Fibroblast of gingiva (primary cell): ENCODE results near the gene BUB1B.
A peak's percentile ranks its signal among the peaks of the same experiment; 100 is the strongest.
"Not testable (repeated sequence)": the region's sequence is repeated elsewhere in the genome, so short reads cannot be mapped to it uniquely, and the experiment has no call there.

ENCODE experiments used
- DNase-seq: peaks from one replicate; pipeline ENCODE4 v3.0.0-alpha.2; 2011; ENCODE audit warnings: low read depth

Gene BUB1B

DNA sequence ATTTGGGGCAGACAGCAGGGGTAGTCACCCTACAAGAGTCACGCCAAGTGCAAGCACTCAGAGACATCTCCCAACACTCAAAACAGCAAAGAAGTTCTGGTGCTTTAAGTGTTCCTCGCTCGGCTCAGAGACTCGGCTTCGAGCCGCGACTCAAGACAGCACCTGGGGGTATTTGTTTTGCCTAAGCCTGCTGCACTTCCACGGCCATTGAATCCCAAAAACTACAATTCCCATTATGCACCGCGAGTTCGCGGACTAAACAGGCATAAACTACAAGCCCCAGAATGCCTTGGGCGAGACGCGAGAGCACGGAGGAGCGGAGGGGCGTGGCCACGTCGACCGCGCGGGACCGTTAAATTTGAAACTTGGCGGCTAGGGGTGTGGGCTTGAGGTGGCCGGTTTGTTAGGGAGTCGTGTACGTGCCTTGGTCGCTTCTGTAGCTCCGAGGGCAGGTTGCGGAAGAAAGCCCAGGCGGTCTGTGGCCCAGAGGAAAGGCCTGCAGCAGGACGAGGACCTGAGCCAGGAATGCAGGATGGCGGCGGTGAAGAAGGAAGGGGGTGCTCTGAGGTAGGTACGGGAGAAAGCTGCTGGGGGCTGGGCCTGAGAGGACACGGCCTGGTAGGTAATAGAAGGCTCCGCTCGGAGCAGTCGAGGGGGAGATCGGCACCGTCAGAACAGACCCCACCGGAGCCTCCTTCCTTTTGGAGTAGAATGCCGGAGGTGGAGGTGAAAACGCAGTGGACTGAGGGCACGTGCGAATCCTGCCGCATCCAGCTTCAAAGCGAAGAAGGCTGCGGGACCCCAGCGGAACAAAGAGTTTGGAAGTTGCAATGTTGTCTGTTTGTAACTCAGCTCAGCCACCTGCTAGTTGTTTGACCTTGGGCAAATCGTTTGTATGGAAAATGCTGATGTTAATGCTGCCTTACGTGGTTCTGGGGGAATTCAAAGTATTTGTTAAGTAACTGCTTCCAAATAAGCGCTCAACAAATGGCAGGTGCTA, at the start of gene BUB1B:
Gene BUB1B (plus strand): TSS at position 381 of the 1,000 bp plus-strand sequence. CDS start 152 bp downstream, at position 533.
- peak; percentile 81 for DNase-seq

DNA sequence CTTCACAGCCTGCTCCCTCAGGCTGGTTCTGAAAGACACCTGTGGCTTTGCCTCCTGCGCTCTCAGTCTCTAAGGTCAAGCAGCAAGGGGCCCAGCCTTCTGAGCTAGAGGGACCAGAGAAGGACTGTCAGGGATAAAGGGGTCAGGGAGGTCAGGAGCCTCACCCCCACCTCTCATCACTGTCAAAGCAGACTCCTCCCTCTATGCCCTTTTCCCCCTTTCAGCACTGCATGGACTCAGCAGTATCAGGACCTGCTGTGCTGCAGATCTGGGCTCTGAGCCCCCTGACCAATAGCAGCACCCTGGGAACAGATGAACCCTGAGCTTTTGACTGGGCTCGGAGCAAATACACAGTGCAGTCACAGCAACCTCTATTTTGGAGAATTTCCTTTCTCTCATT, 49.0 kb upstream of the BUB1B start:
- DNase-seq = no peak

DNA sequence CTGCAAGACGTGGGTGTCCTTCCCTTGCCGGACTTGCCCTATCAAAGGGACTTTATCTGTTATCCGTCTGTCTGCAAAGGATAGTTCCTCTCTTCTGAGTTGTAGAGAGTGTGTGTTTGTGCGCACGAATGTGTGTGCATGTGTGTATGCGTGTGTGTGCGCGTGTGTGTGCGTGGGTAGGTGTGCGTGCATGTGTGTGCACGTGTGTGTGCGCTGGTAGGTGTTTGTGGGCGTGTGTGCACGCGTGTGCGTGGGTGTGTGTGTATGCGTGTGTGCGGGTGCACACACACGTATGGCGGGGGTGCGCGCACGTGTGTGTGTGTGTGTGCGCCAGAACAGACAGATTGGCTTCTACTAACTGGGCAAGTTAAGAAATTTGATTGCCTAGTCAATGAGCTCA, 48.1 kb upstream of the BUB1B start:
- no peak for DNase-seq

DNA sequence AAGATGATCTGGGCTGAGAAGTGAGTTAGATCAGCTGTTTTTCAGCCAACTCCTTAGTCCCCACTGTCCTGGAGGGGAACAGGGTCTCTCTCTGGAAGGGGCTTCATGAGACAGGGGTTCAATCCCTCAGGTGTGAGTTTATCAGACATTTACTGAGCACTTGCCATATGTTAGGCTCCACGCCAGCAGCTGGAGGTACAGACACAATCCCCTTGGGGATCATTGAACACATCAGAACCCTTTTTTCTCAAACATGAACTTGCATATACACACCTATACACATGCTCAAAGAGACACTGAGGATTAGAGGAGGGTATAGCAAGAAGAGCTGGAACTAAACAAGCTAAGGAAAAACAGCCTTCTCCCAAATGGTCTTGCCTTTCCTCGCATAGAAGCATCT, 46.7 kb upstream of the BUB1B start:
- DNase-seq = no peak

DNA sequence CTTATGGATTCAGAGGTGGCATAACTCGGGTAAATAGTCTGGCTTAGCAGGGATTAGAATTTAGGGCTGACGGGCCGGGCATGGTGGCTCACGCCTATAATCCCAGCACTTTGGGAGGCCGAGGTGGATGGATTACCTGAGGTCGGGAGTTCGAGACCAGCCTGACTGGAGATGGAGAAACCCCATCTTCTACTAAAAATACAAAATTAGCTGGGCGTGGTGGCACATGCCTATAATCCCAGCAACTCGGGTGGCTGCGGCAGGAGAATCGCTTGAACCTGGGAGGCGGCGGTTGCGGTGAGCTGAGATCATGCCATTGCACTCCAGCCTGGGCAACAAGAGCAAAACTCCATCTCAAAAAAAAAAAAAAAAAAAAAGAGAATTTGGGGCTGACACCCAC, 45.8 kb upstream of the BUB1B start:
- DNase-seq = not testable (repeated sequence)

DNA sequence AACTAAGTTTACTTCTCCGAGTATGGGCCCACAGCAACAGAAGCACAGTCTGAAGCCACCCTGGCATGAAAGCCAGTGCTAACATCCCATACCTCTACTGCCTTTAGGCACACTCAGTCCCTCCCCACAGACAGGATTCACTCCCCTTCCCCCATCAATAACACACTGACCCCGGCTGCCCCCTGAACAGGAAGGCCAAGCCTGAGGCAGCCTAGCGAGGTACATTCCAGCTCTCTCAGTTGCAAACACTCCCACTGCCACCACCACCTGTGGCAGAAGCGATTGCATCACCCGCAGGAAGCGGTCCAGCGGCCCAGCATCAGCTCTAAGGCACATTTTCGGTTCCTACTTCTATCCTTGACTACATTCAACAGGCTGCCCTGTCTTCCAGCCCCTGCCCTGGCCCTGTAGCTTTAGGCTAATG, 45.2 kb upstream of the BUB1B start:
- no peak for DNase-seq

DNA sequence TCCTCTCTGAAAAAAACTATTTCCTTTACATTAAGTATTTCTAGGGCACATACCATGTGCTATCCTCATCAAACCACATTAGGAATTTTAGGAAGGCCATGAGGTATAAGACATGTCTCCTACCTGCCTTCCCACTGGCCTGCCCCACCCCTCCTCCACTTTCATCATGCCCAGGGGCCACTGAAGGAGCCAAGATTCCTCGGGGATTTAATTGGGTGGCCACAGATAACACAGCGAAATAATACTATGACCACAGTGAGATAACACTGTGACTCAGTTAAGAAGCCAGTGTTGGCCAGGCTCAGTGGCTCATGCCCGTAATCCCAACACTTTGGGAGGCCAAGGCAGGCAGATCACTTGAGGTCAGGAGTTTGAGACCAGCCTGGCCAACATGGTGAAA, 42.4 kb upstream of the BUB1B start:
- DNase-seq = no peak

- DNase-seq = no peak
These were observed 38.8 kb upstream of the BUB1B start for GRCh38 chr15:40121911-40122638.

GRCh38 chr15:40122989-40123388, 37.9 kb upstream of the BUB1B start:
- DNase-seq = not testable (repeated sequence)

DNA sequence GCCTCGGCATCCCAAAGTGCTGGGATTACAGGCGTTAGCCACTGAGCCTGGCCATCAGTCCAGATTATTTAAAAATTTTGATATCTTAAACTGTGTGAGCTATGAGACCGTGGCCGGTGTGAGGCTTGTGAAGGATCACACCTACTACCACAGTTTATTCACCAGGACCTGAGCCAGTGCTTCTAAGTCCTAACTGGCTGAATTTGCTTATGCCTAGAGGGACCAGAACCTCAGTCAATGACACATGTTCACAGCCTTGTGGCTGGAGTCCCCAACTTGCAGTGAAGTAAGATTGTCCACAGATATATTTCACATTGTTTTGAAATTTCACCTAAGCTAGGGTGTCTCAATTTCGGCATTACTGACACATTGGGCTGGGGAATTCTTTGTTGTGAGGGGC, 37.0 kb upstream of the BUB1B start:
- not testable (repeated sequence) for DNase-seq

DNA sequence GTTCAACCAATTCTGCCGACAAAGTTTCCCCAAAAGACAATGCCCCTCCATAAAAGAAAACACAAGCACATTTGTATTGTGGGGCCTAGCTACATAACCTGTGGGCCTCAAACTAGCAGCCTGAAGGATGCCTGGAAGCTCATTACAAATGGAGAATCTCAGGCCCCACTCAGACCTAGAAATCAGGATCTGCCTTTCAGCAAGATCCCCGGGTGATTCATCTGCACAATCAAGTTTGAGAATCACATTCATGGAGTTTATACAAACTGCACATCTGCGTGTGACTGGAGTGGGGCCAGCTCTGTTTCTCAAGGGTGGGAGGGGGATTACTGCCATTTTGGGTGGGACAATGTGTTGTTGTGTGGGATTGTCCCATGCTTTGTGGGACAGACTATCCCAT, 36.5 kb upstream of the BUB1B start:
- DNase-seq = not testable (repeated sequence)

GRCh38 chr15:40124807-40125285, 36.0 kb upstream of the BUB1B start:
- not testable (repeated sequence) for DNase-seq

- no peak for DNase-seq
These were observed 34.9 kb upstream of the BUB1B start for GRCh38 chr15:40125950-40126349.

DNA sequence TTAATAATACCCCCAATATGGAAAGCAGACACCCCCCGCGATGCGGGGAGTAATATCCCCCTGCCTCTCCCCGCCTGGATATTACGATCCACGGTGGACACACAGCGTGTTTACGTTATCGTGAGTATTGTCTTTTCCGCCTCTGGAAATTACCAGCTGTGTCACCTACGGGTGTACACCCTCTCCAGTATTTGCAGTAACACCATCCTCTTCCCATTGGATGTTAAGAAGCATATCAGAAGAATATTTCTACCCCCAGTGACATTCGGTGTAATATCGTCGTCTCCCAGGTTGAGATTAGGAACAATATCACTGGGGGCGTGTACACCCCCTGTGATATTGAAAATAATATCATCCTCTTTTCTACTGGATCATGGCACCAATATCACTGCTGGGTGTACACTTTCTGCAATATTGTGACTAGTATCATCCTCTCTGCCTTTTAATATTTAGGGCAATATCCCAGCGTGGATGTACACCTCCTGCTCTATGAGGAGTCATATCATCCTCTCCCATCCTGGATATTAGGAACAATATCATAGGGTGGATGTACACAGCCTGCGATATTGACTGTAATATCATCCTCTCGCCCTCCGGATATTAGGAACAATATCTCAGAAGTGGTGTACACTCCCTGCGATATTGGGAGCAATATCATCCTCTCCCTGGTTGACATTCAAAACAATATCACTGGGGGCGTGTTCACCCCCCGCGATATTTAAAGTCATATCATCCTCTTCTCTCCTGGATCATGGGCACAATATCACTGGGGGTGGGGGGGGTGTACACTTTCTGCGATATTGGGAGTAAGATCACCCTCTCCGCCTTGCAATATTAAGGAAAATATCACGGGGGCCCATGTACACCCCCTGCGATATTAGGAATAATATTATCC, 31.9 kb upstream of the BUB1B start:
- DNase-seq = no peak

GRCh38 chr15:40130118-40130517, 30.8 kb upstream of the BUB1B start:
- no peak for DNase-seq

DNA sequence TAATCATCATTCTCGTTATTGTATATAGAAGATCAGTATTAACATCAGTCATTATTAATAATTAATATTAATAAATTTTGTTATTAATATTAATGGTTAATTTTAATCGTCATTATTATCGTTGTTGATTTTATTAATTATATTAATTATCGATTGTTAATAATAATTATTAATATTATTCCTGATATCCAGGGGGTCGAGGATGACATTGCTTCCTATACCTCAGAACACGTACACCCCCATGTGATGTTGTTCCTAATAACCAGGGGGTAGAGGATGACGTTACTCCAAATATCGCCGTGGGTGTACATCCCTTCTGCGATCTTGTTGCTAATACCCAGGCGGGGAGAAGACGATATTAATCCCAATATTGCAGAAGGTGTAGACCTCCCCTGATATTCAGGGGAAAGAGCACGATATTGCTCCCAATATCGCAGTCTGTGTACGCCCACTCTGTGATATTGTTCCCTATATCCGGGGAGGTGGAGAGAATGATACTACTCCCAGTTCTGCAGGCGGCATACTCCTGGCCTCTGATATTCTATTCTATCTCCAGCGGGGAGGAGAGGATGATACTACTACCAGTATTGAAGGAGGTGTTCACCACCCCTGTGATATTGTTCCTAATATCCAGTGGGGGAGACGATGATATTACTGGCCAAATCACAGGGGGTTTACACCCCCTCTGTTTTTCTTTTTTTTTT, 29.9 kb upstream of the BUB1B start:
- DNase-seq = no peak

DNA sequence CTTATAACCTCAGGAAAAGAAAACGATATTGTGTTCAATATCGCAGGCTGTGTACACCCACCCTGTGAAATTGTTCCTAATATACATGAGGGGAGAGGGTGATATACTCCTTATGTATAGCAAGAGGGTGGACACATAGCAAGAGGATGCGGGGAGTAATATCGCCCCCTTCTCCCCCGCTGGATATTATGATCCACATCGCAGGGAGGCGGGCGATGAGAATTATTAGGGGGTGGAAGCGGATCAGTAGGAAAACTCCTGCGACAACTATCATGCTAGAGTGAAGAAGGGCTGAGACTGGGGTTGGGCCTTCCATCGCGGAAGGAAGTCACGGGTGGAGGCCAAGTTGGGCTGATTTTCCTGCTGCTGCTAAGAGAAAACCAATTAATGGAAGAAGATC, 27.3 kb upstream of the BUB1B start:
- no peak for DNase-seq

GRCh38 chr15:40134885-40135284, 26.0 kb upstream of the BUB1B start:
- no peak for DNase-seq

- DNase-seq = not testable (repeated sequence)
These were observed 24.9 kb upstream of the BUB1B start for GRCh38 chr15:40135846-40136450.

DNA sequence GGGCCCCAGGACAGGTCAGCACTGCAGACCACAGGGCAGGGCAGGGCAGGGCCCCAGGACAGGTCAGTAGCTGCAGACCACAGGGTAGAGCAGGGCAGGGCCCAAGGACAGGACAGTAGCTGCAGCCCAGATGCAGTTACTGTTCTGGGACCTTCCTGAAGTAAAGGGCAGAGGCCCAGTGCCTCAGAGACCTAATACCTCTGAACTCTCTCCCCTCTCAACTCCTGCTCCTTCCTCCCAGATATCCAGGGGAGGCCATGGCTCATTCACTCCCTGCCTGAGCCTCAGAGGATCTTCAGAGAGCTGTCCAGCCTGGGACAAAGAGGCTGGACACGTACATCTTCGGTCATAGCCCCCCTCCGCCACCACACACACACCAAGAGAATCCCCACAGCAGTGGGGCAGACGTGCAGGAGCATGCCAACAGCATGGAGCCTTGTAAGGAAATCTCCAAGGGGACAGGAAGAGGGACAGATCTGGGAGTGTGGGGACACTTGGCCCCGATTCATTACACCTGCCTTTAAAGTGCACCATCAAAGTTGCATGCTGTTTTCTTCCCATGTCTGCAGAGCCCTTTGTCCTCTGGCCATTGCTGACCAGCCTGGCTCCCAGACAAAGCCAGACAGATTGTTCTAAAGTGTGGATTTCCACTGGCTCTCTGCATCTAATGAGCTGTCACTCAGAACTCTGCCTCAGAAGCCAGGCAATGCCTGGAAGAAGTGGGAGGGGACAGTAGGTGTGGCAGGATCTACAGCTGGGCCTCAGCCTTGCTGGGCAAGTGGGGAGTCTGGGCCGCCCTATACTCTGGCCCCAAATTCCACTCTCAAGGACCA, 24.2 kb upstream of the BUB1B start:
- DNase-seq = no peak
